ENCODE data around the gene MAST4.
"Not testable (repeated sequence)": the region's sequence is repeated elsewhere in the genome, so short reads cannot be mapped to it uniquely, and the experiment has no call there.

MAST4 gene

GRCh38 chr5:67105270-67105669 lies 509.1 kb downstream of the MAST4 start:
- no peak for DNase-seq

- no peak for DNase-seq
Observed at GRCh38 chr5:67106626-67107342, 510.6 kb downstream of the MAST4 start.

GRCh38 chr5:67111779-67112178 lies 515.6 kb downstream of the MAST4 start:
- DNase-seq, result no peak

GRCh38 chr5:67115246-67115645 lies 519.1 kb downstream of the MAST4 start:
- DNase-seq, result no peak

- no peak for DNase-seq
Observed at GRCh38 chr5:67115817-67116216, 519.6 kb downstream of the MAST4 start.

- no peak for DNase-seq
Observed at GRCh38 chr5:67118050-67118620, 521.9 kb downstream of the MAST4 start.

GRCh38 chr5:67119010-67119409 lies 522.8 kb downstream of the MAST4 start:
- DNase-seq, result no peak

- no peak for DNase-seq
Observed at GRCh38 chr5:67120032-67120431, 523.8 kb downstream of the MAST4 start.

GRCh38 chr5:67123819-67124218 lies 527.6 kb downstream of the MAST4 start:
- DNase-seq, result no peak

- DNase-seq, result no peak
Observed at GRCh38 chr5:67124556-67124955, 528.4 kb downstream of the MAST4 start.

- DNase-seq, result not testable (repeated sequence)
Observed at GRCh38 chr5:67127347-67127895, 531.2 kb downstream of the MAST4 start.

- no peak for DNase-seq
Observed at GRCh38 chr5:67129768-67130167, 533.6 kb downstream of the MAST4 start.

- no peak for DNase-seq
Observed at GRCh38 chr5:67133217-67133616, 537.0 kb downstream of the MAST4 start.

- DNase-seq, result no peak
Observed at GRCh38 chr5:67133776-67134175, 537.6 kb downstream of the MAST4 start.

- no peak for DNase-seq
Observed at GRCh38 chr5:67135381-67135984, 539.3 kb downstream of the MAST4 start.

- no peak for DNase-seq
Observed at GRCh38 chr5:67139030-67139429, 542.8 kb downstream of the MAST4 start.

- DNase-seq, result no peak
Observed at GRCh38 chr5:67140413-67140812, 544.2 kb downstream of the MAST4 start.

- DNase-seq, result no peak
Observed at GRCh38 chr5:67141644-67142043, 545.5 kb downstream of the MAST4 start.

- DNase-seq, result no peak
Observed at GRCh38 chr5:67142816-67143215, 546.6 kb downstream of the MAST4 start.

GRCh38 chr5:67143549-67143948 lies 547.4 kb downstream of the MAST4 start:
- no peak for DNase-seq

- no peak for DNase-seq
Observed at GRCh38 chr5:67144183-67144639, 548.0 kb downstream of the MAST4 start.

GRCh38 chr5:67146574-67146973 lies 550.4 kb downstream of the MAST4 start:
- DNase-seq, result no peak

- no peak for DNase-seq
Observed at GRCh38 chr5:67146981-67147380, 550.8 kb downstream of the MAST4 start.

- no peak for DNase-seq
Observed at GRCh38 chr5:67147760-67148159, 551.6 kb downstream of the MAST4 start.

Data from activated gamma-delta T cell treated with Interleukin-2 at 50 U/mL for 16 hours (primary cell).